ENCODE measurements around the gene MYOZ3. TPM values are rescaled to one million over a fixed set of nuclear protein-coding genes. Genes with fewer than 3 reads are reported as not detected.
A peak's percentile ranks its signal among the peaks of the same experiment; 100 is the strongest.

The MYOZ3 gene
- total RNA-seq, 6 donors from 2014 or later, result 0.61 to 2.8 (median 0.89) TPM; not detected in 1

- no peaks in the 10 kb centered on the region for H3K27me3 ChIP-seq
- no peak for DNase-seq
- no peak for ATAC-seq (ENCODE audit: low FRiP score in 2 of 2)
- TF ChIP-seq, protein P1, sequence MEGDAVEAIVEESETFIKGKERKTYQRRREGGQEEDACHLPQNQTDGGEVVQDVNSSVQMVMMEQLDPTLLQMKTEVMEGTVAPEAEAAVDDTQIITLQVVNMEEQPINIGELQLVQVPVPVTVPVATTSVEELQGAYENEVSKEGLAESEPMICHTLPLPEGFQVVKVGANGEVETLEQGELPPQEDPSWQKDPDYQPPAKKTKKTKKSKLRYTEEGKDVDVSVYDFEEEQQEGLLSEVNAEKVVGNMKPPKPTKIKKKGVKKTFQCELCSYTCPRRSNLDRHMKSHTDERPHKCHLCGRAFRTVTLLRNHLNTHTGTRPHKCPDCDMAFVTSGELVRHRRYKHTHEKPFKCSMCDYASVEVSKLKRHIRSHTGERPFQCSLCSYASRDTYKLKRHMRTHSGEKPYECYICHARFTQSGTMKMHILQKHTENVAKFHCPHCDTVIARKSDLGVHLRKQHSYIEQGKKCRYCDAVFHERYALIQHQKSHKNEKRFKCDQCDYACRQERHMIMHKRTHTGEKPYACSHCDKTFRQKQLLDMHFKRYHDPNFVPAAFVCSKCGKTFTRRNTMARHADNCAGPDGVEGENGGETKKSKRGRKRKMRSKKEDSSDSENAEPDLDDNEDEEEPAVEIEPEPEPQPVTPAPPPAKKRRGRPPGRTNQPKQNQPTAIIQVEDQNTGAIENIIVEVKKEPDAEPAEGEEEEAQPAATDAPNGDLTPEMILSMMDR (IDR thresholded peaks at IDR 0.05), result no peak
- TF ChIP-seq EP300 (IDR thresholded peaks at IDR 0.05), result no peak
- no peak for TF ChIP-seq POLR2AphosphoS5 (IDR thresholded peaks at IDR 0.05)
- no peak for TF ChIP-seq POLR2A (IDR thresholded peaks at IDR 0.05)
- no peaks in the 10 kb centered on the region for H3K9me3 ChIP-seq
- 49 to 69% methylated on average over 3 of the region's 3 CpGs for WGBS, 2 donors
- peak overlapping the region in 3 of 4 donors; percentile 22 to 82 (median 64) for H3K27ac ChIP-seq
- H3K4me3 ChIP-seq, result no peak overlapping the region
- peaks cover 15 to 33% (median 21%) of the 10 kb centered on the region in 4 donors for H3K4me1 ChIP-seq
- no peaks in the 10 kb centered on the region for H3K36me3 ChIP-seq
These were observed 2.3 kb upstream of the MYOZ3 start for GRCh38 chr5:150658699-150659265.

GRCh38 chr5:150659360-150660107 lies 1.5 kb upstream of the MYOZ3 start:
- 70 to 84% methylated on average over 6 to 11 of the region's 11 CpGs for WGBS, 2 donors
- Histone ChIP-seq H3K27me3 (no peaks in the 10 kb centered on the region), H3K9me3 (no peaks in the 10 kb centered on the region), H3K4me3 (no peak overlapping the region), H3K36me3 (no peaks in the 10 kb centered on the region), H3K27ac (peak overlapping the region in 3 of 4 donors; percentile 8 to 64 (median 49)), H3K4me1 (peaks cover 15 to 32% (median 21%) of the 10 kb centered on the region in 4 donors)
- TF ChIP-seq EP300 (IDR thresholded peaks at IDR 0.05) (no peak), POLR2A (IDR thresholded peaks at IDR 0.05) (no peak), POLR2AphosphoS5 (IDR thresholded peaks at IDR 0.05) (no peak)
- TF ChIP-seq, protein P1 (IDR thresholded peaks at IDR 0.05), result no peak
- DNase-seq (no peak), ATAC-seq (ENCODE audit: low FRiP score in 2 of 2) (no peak)

DNA sequence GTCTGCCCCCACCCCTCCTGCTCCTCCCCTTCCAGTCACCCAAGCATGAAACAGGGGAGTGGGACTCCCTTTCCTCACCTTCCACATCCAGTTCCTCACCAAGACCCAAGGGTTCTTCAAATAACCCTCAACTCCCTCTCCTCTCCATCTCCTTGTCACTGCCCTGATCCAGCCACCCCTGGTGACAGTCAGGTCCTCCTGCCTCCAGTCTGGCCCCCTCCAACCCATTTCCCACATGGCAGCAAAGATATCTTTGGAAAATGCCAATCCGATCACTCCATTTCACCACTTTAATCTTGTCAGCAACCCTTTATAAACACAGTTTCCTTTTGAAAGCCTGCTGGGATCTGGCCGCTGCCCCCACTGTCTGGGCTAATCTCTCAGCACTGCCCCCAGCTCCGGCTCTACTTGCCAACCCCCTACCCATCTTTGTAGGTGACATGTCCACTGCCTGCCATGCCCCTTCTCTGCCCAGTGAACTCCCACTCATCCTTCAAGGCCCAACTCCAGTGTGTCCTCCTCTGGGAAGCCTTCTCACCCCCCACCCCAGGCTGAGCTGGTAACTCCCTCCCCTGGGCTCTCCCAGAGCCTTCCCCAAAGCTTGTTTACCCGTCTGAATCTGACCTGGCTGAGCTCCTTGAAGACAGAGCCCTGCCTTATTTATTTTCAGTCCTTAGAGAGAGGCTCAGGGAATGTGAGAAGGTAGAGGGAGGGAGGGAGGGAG lies 781 bp upstream of the MYOZ3 start:
- Histone ChIP-seq H3K4me3 (no peak overlapping the region), H3K27ac (peak overlapping the region in 3 of 4 donors; percentile 3 to 49 (median 42)), H3K27me3 (no peaks in the 10 kb centered on the region), H3K36me3 (no peaks in the 10 kb centered on the region), H3K9me3 (no peaks in the 10 kb centered on the region), H3K4me1 (peaks cover 15 to 32% (median 21%) of the 10 kb centered on the region in 4 donors)
- TF ChIP-seq EP300 (IDR thresholded peaks at IDR 0.05) (no peak), POLR2AphosphoS5 (IDR thresholded peaks at IDR 0.05) (no peak), POLR2A (IDR thresholded peaks at IDR 0.05) (no peak)
- TF ChIP-seq, protein P1 (IDR thresholded peaks at IDR 0.05), result no peak
- ATAC-seq (ENCODE audit: low FRiP score in 2 of 2) (no peak), DNase-seq (no peak)
- WGBS, 2 donors, result 65% methylated on average over 4 of the region's 4 CpGs

DNA sequence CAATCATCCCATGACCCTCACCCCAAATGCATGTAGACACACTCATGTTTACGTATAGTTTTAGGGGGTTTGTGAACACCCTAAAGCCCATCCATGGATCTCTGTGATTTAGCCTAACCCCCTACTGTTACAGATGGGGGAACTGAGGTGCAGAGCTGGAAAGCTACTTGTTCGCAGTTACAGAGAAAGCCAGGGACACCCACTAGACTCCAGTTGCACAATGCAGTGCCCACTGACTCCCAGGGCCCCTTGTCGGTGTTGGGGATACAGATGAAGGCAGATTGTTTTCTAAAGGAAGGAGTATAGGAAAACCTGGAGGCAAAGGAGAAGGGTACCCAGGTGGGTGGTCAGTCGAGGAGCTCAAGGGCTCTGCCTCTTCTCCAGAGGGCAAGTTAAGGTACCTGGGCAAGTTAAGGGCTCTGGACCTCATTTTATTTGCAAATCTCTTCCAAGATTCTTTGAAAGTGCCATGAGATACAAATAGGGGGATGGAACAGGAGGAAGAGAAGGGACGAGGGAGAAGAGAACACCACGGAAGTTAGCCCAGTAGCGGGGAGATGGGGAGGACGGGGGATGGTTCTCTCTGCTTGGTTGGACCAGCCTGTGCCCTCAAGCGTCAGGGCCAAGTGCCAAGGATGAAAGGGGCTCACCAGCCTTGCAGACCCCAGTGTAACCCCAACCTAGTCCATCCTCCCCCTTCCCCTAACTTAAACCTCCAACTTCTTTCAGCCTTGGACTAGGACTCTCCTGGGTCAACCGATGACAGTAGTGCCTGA lies 958 bp downstream of the MYOZ3 start:
- no peak for TF ChIP-seq POLR2A (IDR thresholded peaks at IDR 0.05)
- TF ChIP-seq, protein P1 (IDR thresholded peaks at IDR 0.05), result no peak
- Histone ChIP-seq H3K36me3 (no peaks in the 10 kb centered on the region), H3K27me3 (no peaks in the 10 kb centered on the region), H3K27ac (no peak overlapping the region), H3K4me1 (peaks cover 5 to 24% (median 11%) of the 10 kb centered on the region in 4 donors), H3K9me3 (no peaks in the 10 kb centered on the region), H3K4me3 (no peak overlapping the region)
- 82 to 87% methylated on average over 10 of the region's 10 CpGs for WGBS, 2 donors
- DNase-seq, result no peak
- no peak for ATAC-seq (ENCODE audit: low FRiP score in 2 of 2)
